ENCODE data around the gene PBX1. TPM values are rescaled to one million over a fixed set of nuclear protein-coding genes. Genes with fewer than 3 reads are reported as not detected.

Gene PBX1
- total RNA-seq, 2 donors from 2014 or later = 59.9 to 79.2 TPM

DNA sequence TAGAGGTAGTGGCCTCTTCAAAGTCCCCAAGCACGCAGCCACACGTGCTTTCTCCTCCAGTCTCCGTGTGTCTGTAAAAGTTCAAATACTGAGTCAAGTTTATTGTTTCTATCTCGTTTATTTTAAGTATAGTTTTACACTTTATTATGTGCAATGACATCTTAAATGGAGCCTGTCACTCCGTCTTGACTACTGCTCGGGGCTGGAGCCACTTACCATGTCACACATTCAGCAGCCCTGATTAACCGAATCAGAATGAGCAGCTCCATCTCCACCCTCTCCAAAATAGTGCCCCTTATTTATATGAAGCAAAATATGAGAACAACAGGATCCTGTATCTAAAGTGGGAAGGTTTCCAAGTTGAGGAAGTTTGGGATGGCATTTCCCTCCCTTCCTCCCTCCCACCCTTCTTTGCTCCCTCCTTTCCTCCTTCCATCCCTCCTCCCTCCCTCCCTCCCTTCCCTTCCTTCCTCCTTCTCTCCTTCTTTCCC, 201.0 kb downstream of the PBX1 start:
- H3K27ac ChIP-seq (ENCODE audit: low read depth, low read length) = no peak overlapping the region

DNA sequence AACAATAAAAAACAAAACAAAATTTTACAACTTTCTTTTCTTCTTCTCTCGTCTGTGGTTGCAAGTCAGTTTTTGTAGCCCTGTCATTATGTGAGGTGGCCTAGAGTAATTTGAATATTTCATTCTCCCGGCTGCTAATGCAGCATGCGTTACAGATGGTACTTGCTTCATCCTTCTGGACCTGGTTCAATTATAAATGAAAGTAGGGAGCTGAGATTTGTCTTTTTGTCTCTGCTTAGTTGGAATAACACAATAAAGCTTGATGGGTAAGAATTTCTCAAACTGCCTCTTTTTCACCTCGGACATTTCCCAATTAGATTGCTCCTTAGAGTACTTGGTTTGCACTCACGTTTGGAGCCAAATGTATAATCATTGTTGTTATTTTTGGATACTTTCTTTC, 201.6 kb downstream of the PBX1 start:
- Histone ChIP-seq H3K4me1 (ENCODE audit: control insufficient read depth, insufficient read depth, low read length) (no peaks in the 10 kb centered on the region), H3K9me3 (ENCODE audit: control insufficient read depth, low read length) (no peaks in the 10 kb centered on the region), H3K4me3 (ENCODE audit: low read length) (no peak overlapping the region), H3K27me3 (ENCODE audit: control insufficient read depth, insufficient read depth, low read length, poor library complexity, severe bottlenecking) (no peaks in the 10 kb centered on the region), H3K27ac (ENCODE audit: low read depth, low read length) (no peak overlapping the region), H3K9ac (ENCODE audit: extremely low read depth, low read length, poor library complexity, severe bottlenecking) (no peak overlapping the region), H3K36me3 (ENCODE audit: control insufficient read depth, insufficient read depth, low read length) (no peaks in the 10 kb centered on the region)
- 90 to 100% methylated on average over 1 to 5 of the region's 5 CpGs for WGBS, 2 experiments (ENCODE audit: insufficient coverage in 1 of 2, insufficient read length in 1 of 2)
- TF ChIP-seq, protein P1, sequence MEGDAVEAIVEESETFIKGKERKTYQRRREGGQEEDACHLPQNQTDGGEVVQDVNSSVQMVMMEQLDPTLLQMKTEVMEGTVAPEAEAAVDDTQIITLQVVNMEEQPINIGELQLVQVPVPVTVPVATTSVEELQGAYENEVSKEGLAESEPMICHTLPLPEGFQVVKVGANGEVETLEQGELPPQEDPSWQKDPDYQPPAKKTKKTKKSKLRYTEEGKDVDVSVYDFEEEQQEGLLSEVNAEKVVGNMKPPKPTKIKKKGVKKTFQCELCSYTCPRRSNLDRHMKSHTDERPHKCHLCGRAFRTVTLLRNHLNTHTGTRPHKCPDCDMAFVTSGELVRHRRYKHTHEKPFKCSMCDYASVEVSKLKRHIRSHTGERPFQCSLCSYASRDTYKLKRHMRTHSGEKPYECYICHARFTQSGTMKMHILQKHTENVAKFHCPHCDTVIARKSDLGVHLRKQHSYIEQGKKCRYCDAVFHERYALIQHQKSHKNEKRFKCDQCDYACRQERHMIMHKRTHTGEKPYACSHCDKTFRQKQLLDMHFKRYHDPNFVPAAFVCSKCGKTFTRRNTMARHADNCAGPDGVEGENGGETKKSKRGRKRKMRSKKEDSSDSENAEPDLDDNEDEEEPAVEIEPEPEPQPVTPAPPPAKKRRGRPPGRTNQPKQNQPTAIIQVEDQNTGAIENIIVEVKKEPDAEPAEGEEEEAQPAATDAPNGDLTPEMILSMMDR (conservative IDR thresholded peaks at IDR 0.05) = no peak
- Mint-ChIP-seq H3K9me3 (no peaks in the 10 kb centered on the region), H3K27me3 (ENCODE audit: insufficient read depth) (no peaks in the 10 kb centered on the region), H3K4me1 (peaks cover 15% of the 10 kb centered on the region), H3K4me3 (no peak overlapping the region), H3K27ac (no peak overlapping the region), H3K36me3 (ENCODE audit: low read depth) (peaks cover 2% of the 10 kb centered on the region)
- no peak for DNase-seq

More for the DNA sequence above, 201.0 kb downstream of the PBX1 start:
- TF ChIP-seq, protein P1 (conservative IDR thresholded peaks at IDR 0.05) = no peak
- Histone ChIP-seq H3K9ac (ENCODE audit: extremely low read depth, low read length, poor library complexity, severe bottlenecking) (no peak overlapping the region), H3K27me3 (ENCODE audit: control insufficient read depth, insufficient read depth, low read length, poor library complexity, severe bottlenecking) (no peaks in the 10 kb centered on the region), H3K36me3 (ENCODE audit: control insufficient read depth, insufficient read depth, low read length) (no peaks in the 10 kb centered on the region), H3K9me3 (ENCODE audit: control insufficient read depth, low read length) (no peaks in the 10 kb centered on the region), H3K4me3 (ENCODE audit: low read length) (no peak overlapping the region), H3K4me1 (ENCODE audit: control insufficient read depth, insufficient read depth, low read length) (no peaks in the 10 kb centered on the region)
- no peaks in the 10 kb centered on the region for H3K27me3 Mint-ChIP-seq (ENCODE audit: insufficient read depth)
- 96% methylated on average over 7 of the region's 7 CpGs; no CpG with 5 or more reads in 1 of the 2 experiments for WGBS, 2 experiments (ENCODE audit: insufficient coverage in 1 of 2, insufficient read length in 1 of 2)
- peaks cover 2% of the 10 kb centered on the region for H3K36me3 Mint-ChIP-seq (ENCODE audit: low read depth)
- H3K4me1 Mint-ChIP-seq = peaks cover 10% of the 10 kb centered on the region
- no peak overlapping the region for H3K27ac Mint-ChIP-seq
- H3K4me3 Mint-ChIP-seq = no peak overlapping the region
- no peak for DNase-seq
- no peaks in the 10 kb centered on the region for H3K9me3 Mint-ChIP-seq

DNA sequence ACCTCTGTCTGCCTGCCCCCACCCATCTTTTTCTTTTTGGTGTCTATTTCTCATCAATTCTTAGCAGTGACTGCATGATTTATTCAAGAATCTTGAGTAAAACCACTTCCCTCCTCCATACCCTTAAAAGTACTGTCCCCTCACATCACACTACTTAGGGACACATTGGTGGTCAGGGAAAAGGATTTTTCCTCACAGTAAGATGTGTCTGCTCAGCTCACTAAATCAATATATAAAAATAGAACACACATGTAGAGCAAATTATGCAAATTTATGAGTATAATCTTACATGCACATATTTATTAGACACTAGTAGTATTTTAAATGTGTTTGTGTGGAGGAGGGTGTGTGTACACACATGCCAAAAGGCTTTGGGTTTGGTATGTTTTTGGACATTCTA, 202.0 kb downstream of the PBX1 start:
- H3K27me3 Mint-ChIP-seq (ENCODE audit: insufficient read depth) = no peaks in the 10 kb centered on the region
- no peak overlapping the region for H3K4me3 Mint-ChIP-seq
- TF ChIP-seq, protein P1 (conservative IDR thresholded peaks at IDR 0.05) = no peak
- no peaks in the 10 kb centered on the region for H3K9me3 Mint-ChIP-seq
- DNase-seq = no peak
- H3K27ac ChIP-seq (ENCODE audit: low read depth, low read length) = no peak overlapping the region
- H3K36me3 Mint-ChIP-seq (ENCODE audit: low read depth) = peaks cover 2% of the 10 kb centered on the region
- H3K36me3 ChIP-seq (ENCODE audit: control insufficient read depth, insufficient read depth, low read length) = no peaks in the 10 kb centered on the region
- no peak overlapping the region for H3K27ac Mint-ChIP-seq
- no peak overlapping the region for H3K4me3 ChIP-seq (ENCODE audit: low read length)
- H3K9me3 ChIP-seq (ENCODE audit: control insufficient read depth, low read length) = no peaks in the 10 kb centered on the region
- no peaks in the 10 kb centered on the region for H3K27me3 ChIP-seq (ENCODE audit: control insufficient read depth, insufficient read depth, low read length, poor library complexity, severe bottlenecking)
- peaks cover 16% of the 10 kb centered on the region for H3K4me1 Mint-ChIP-seq
- no peak overlapping the region for H3K9ac ChIP-seq (ENCODE audit: extremely low read depth, low read length, poor library complexity, severe bottlenecking)
- no peaks in the 10 kb centered on the region for H3K4me1 ChIP-seq (ENCODE audit: control insufficient read depth, insufficient read depth, low read length)

All from endodermal cell (in vitro differentiated cells).